ENCODE measurements around the gene SYCE3. TPM values are rescaled to one million over a fixed set of nuclear protein-coding genes. Genes with fewer than 3 reads are reported as not detected.

Gene SYCE3
- total and polyA plus RNA-seq, 2 experiments from 2014 or later = not detected

DNA sequence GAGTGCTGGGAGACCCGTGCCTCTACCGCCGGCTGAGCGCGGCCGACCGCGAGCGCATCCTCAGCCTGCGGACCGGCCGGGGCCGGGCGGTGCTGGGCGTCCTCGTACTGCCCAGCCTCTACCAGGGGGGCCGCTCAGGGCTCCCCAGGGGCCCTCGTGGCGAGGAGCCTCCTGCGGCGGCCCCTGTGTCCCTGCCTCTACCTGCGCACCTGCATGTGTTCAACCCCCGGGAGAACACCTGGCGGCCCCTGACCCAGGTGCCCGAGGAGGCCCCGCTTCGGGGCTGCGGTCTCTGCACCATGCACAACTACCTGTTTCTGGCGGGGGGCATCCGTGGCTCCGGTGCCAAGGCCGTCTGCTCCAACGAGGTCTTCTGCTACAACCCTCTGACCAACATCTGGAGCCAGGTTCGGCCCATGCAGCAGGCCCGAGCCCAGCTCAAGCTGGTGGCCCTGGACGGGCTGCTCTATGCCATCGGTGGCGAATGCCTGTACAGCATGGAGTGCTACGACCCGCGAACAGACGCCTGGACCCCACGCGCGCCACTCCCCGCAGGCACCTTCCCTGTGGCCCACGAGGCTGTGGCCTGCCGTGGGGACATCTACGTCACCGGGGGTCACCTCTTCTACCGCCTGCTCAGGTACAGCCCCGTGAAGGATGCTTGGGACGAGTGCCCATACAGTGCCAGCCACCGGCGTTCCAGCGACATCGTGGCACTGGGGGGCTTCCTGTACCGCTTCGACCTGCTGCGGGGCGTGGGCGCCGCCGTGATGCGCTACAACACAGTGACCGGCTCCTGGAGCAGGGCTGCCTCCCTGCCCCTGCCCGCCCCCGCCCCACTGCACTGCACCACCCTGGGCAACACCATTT lies 13.6 kb downstream of the SYCE3 start:
- H3K27me3 Mint-ChIP-seq (ENCODE audit: insufficient read depth, low read depth, poor library complexity) = peaks cover 33% of the 10 kb centered on the region
- H3K9me3 Mint-ChIP-seq = no peaks in the 10 kb centered on the region

DNA sequence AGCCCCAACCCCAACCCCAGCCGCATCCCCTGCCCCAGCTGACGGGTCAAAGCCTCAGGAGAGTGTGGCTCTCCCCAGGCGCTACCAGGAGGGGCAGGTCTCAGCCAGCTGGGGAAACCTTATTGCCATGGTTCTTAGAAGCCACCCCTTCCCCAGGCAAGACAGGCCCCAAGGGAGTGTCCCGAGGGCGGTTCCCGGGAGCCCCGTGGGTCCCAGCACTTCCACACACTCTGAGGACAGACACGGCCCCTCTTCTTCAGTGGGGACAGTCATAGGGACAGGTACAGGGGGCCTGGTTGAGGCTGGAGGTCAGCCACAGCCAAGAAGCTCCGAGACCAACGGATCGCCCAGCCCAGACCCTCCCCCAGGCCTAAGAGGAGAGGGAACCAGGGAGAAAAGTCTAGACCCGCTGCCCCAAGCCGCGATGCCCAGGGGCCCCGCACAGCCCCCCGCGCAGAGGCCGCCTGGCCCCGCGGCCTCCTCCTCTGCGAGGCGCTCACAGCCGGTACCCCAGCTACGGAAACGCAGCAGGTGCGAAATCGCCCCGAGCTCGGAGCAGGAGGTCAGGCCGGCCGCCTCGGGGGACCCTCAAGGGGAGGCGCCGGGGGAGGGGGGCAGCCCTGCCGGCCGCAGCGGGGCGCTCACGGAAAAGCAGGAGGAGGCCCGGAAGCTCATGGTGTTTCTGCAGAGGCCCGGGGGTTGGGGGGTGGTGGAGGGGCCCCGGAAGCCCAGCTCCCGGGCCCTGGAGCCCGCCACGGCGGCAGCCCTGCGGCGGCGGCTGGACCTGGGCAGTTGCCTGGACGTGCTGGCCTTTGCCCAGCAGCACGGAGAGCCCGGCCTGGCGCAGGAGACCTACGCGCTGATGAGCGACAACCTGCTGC lies 14.4 kb downstream of the SYCE3 start:
- Mint-ChIP-seq H3K27me3 (ENCODE audit: insufficient read depth, low read depth, poor library complexity) (peaks cover 35% of the 10 kb centered on the region), H3K9me3 (no peaks in the 10 kb centered on the region), H3K36me3 (ENCODE audit: low read depth) (no peaks in the 10 kb centered on the region), H3K4me1 (no peaks in the 10 kb centered on the region), H3K27ac (no peak overlapping the region), H3K4me3 (no peak overlapping the region)
- Histone ChIP-seq H3K4me3 (peak overlapping the region; percentile 45; the same call in 1 of the 2 replicates), H3K27ac (ENCODE audit: low read depth) (no peak overlapping the region), H3K4me2 (peak overlapping the region; percentile 66; the same call in 1 of the 2 replicates), H3K79me2 (replicated peaks; ENCODE audit: insufficient read depth) (no peaks in the 10 kb centered on the region), H3K9me2 (ENCODE audit: insufficient read depth) (no peaks in the 10 kb centered on the region), H4K20me1 (replicated peaks; ENCODE audit: insufficient read depth) (no peaks in the 10 kb centered on the region), H3F3A (replicated peaks; ENCODE audit: low read depth) (peaks cover 7% of the 10 kb centered on the region; the same call in 1 of the 2 replicates), H3K27me3 (ENCODE audit: insufficient read depth) (peaks cover 38% of the 10 kb centered on the region), H3K4me1 (ENCODE audit: insufficient read depth) (no peaks in the 10 kb centered on the region; the same call in 1 of the 2 replicates), H3K36me3 (ENCODE audit: insufficient read depth) (no peaks in the 10 kb centered on the region), H2AFZ (peak overlapping the region; percentile 90)
- DNase-seq (ENCODE audit: low spot score) = no peak
- peak; percentile 12 for ATAC-seq
- peak; percentile 42 for TF ChIP-seq EZH2 (IDR thresholded peaks at IDR 0.05; ENCODE audit: low read depth, unreplicated experiment)
- TF ChIP-seq ZNF331 (CRISPR knock-in tag; IDR thresholded peaks at IDR 0.05; ENCODE audit: low read depth) = no peak
- TF ChIP-seq POLR2AphosphoS5 (IDR thresholded peaks at IDR 0.05; ENCODE audit: low read depth) = no peak

More for the DNA sequence above, 13.6 kb downstream of the SYCE3 start:
- Mint-ChIP-seq H3K36me3 (ENCODE audit: low read depth) (no peaks in the 10 kb centered on the region), H3K4me3 (no peak overlapping the region), H3K27ac (no peak overlapping the region), H3K4me1 (no peaks in the 10 kb centered on the region)
- peak overlapping the region; percentile 66; the same call in 1 of the 2 replicates for H3K4me2 ChIP-seq
- peaks cover 7% of the 10 kb centered on the region; the same call in 1 of the 2 replicates for H3F3A ChIP-seq (replicated peaks; ENCODE audit: low read depth)
- H2AFZ ChIP-seq = peak overlapping the region; percentile 90
- H3K36me3 ChIP-seq (ENCODE audit: insufficient read depth) = no peaks in the 10 kb centered on the region
- no peak overlapping the region for H3K27ac ChIP-seq (ENCODE audit: low read depth)
- H4K20me1 ChIP-seq (replicated peaks; ENCODE audit: insufficient read depth) = no peaks in the 10 kb centered on the region
- TF ChIP-seq, protein P1, sequence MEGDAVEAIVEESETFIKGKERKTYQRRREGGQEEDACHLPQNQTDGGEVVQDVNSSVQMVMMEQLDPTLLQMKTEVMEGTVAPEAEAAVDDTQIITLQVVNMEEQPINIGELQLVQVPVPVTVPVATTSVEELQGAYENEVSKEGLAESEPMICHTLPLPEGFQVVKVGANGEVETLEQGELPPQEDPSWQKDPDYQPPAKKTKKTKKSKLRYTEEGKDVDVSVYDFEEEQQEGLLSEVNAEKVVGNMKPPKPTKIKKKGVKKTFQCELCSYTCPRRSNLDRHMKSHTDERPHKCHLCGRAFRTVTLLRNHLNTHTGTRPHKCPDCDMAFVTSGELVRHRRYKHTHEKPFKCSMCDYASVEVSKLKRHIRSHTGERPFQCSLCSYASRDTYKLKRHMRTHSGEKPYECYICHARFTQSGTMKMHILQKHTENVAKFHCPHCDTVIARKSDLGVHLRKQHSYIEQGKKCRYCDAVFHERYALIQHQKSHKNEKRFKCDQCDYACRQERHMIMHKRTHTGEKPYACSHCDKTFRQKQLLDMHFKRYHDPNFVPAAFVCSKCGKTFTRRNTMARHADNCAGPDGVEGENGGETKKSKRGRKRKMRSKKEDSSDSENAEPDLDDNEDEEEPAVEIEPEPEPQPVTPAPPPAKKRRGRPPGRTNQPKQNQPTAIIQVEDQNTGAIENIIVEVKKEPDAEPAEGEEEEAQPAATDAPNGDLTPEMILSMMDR (conservative IDR thresholded peaks at IDR 0.05; ENCODE audit: low read depth in 2 of 2) = no peak
- TF ChIP-seq, protein P2, sequence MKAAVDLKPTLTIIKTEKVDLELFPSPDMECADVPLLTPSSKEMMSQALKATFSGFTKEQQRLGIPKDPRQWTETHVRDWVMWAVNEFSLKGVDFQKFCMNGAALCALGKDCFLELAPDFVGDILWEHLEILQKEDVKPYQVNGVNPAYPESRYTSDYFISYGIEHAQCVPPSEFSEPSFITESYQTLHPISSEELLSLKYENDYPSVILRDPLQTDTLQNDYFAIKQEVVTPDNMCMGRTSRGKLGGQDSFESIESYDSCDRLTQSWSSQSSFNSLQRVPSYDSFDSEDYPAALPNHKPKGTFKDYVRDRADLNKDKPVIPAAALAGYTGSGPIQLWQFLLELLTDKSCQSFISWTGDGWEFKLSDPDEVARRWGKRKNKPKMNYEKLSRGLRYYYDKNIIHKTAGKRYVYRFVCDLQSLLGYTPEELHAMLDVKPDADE (IDR thresholded peaks at IDR 0.05) = no peak
- H3K4me3 ChIP-seq = peak overlapping the region; percentile 45; the same call in 1 of the 2 replicates
- H3K4me1 ChIP-seq (ENCODE audit: insufficient read depth) = no peaks in the 10 kb centered on the region; the same call in 1 of the 2 replicates
- no peaks in the 10 kb centered on the region for H3K79me2 ChIP-seq (replicated peaks; ENCODE audit: insufficient read depth)
- ATAC-seq = peak; percentile 15
- no peaks in the 10 kb centered on the region for H3K9me2 ChIP-seq (ENCODE audit: insufficient read depth)
- peaks cover 31% of the 10 kb centered on the region for H3K27me3 ChIP-seq (ENCODE audit: insufficient read depth)
- no peak for DNase-seq (ENCODE audit: low spot score)

All from GM23338 (cell line).